Urothelium cell line (cell line): ENCODE data around the gene SLC39A13.

Experiments
- DNase-seq: peaks from one replicate; pipeline ENCODE4 v3.0.0; 2011; ENCODE audit warnings: low spot score, mixed read lengths
- FAIRE-seq: peaks from 2 replicates; lab custom pipeline; 2011; peaks lifted over from hg19 to GRCh38; lab: Jason Lieb, UNC

SLC39A13 gene

DNA sequence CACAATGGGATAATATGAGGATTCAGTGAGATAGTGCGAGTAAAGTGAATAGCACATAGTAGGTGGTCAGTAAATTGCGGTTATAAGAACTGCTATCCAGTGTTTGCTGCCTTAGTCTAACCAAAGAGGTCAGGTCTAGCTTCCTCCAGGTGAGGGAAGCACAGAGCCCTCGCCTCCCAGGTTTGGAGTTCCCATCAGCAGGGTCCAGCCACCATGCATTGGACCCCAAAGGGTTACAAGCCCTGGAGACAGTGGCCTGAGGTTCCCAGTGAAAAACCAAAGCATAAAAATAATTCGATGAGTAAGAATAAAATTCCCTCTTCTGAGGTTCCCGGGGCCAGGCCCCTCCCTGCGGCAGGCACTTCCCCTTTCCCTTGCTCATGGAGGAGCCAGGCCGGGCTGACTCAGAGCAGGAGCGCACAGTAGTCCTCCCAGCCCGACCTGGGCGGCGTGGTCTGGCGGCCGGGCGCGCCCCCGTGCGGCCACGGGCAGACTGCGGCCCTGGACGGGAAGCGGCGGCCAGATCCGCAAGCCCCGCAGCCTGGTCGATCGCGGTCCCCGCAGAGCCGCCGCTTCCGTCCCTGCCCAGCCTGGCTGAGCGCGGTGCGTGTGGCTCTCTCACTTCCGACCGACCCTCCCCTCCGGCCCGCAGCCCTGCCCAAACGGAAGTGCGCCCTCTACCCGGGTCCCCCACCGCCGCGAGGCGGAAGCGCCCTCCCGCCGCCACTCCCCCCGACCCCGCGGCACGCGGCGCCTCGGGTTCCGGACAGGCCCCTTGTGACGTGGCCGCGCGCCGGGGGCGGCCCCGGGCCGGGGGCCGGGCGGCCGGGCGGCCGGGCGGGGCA, at the start of gene SLC39A13:
SLC39A13 (plus strand) TSS at position 845 of the 845 bp plus-strand sequence. CDS start 1,505 bp downstream, outside the sequence.
- FAIRE-seq (peak; percentile 86), DNase-seq (peak; percentile 98)

DNA sequence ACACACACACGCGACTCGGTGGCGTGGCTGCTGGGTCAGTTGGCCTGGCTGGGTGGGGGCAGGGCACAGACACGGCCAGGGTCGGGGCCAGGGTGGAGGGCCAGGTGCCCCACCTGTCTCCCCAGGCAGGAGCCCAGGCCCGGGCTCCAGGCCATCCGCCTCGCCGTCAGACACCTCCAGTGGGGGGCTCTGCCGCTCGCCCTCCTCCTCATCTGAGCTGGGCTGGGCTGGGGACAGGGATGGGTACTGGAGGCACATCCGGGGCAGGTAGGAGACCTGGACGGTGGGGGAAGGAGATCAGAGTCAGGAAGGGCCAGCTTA, 49.7 kb upstream of the SLC39A13 start:
- DNase-seq (no peak), FAIRE-seq (no peak)

DNA sequence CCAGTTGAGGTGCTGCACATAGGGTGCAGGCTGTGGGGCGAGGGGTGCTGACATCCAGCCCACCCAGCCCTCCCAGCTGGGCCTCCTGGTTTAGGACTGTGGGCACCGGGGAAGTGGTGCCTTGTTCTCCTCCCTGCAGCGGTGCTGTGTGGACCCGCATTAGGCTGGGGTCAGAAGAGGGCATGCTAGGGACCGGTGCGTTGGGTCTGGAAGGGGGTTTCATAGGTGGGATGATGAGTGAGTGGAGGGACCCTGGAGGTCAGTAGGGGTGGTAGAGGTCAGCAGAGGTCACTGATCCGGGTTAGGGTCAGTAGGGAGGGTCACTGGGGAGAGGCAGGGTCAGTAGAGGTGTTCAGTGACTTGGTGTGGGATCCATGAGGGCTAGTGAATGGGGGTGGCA, 49.2 kb upstream of the SLC39A13 start:
- no peak for DNase-seq
- FAIRE-seq = no peak

GRCh38 chr11:47359586-47359985, 48.8 kb upstream of the SLC39A13 start:
- FAIRE-seq (no peak), DNase-seq (no peak)

DNA sequence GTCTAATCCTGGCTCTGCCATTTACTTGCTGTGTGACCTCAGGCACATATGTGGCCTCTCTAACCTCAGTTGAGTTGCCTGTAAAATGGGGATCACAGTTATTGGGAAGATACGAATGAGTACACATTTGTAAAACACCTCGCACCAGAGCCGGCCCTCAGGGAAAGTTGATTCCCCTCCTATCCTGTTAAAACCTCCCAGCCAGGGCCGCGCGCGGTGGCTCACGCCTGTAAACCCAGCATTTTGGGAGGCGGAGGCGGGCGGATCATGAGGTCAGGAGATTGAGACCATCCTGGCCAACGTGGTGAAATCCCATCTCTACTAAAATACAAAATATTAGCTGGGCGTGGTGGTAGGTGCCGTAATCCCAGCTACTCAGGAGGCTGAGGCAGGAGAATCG, 48.0 kb upstream of the SLC39A13 start:
- FAIRE-seq (no peak), DNase-seq (no peak)

DNA sequence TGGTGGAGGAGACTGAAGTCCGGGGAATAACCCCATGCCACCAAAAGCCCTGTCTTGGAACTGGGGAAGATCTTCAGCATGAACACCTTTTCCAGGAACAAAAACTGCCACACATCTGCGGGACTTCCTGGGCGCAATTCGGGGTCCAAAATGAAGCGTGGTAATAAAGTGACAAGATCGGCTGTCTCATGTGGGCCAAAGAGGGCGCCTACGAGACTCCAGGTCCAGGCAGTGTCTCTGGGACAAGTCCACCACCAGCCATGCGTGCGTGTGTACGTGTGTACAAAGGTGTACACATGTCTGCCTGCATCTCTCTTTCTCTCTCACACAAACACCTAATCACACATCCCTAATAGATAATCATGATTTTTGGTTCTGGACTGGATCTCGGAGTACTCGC, 47.0 kb upstream of the SLC39A13 start:
- DNase-seq (no peak), FAIRE-seq (no peak)

GRCh38 chr11:47366020-47366490, 42.3 kb upstream of the SLC39A13 start:
- FAIRE-seq (no peak), DNase-seq (no peak)

DNA sequence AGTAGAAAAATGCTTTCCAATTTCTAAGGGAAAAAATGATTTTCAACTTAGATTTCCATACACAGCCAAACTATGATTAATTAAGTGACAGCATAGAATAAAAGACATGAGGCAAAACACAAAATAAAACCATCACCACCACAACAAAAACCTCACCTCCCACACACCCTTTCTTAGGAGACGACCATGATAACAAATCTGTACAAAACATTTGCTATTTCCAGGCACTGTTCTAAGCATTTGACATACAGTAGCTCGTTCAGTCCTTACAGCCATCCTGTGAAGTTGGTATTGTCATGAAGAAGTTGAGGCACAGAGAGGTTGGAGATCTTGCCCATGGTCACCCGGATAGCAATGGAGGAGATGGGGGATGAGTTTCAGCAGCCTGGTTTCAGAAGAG, 38.7 kb upstream of the SLC39A13 start:
- FAIRE-seq (no peak), DNase-seq (no peak)

- DNase-seq = no peak
- FAIRE-seq = no peak
Observed at GRCh38 chr11:47372422-47372821, 36.0 kb upstream of the SLC39A13 start.

- FAIRE-seq (no peak), DNase-seq (peak; percentile 89)
Observed at GRCh38 chr11:47373876-47374719, 34.3 kb upstream of the SLC39A13 start.

- DNase-seq (no peak), FAIRE-seq (no peak)
Observed at GRCh38 chr11:47374720-47375019, 33.7 kb upstream of the SLC39A13 start.

DNA sequence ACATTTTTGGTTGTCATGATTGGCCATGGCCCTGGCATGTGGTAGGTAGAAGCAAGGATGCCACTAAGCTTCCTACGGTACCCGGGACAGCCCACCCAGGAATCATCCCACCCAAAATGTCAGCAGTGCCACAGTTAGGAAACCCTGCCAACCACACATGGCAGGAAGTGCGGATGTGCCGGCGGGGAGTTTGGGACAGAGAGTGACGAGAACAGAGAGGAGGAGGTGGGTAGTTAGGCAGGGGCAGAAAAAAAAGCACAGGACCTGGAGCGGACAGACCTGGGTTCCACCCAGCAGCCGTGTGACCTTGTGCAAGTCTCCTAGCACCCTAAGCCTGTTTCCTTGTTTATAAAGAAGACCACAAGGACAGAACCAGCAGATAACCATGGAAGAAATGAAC, 33.4 kb upstream of the SLC39A13 start:
- DNase-seq = no peak
- no peak for FAIRE-seq

DNA sequence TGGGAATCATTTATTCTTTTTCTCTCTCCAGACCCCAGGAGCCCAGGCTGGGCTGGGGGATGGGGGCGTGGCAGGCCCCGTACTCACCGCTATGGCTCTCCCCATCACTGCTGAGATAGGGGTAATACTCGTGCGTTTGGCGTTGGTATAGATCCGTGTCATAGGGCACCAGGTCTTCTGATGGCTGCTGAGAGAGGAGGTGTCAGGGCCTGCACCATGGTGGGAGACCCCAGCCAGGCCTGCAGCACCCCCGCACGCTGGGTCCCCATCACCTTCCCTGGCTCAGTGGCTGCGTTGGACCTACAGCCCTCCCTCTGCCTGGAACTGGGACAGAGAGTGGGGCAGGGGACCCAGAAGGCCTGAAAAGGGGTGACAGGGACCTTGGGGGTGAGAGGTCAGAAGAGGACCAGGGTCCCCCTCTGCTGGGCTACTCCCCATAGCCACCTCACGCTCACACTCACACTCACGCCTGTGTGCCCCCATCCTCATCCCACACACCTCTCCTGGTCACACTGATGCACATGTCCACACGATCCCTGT, 32.8 kb upstream of the SLC39A13 start:
- no peak for DNase-seq
- FAIRE-seq = peak; percentile 52

DNA sequence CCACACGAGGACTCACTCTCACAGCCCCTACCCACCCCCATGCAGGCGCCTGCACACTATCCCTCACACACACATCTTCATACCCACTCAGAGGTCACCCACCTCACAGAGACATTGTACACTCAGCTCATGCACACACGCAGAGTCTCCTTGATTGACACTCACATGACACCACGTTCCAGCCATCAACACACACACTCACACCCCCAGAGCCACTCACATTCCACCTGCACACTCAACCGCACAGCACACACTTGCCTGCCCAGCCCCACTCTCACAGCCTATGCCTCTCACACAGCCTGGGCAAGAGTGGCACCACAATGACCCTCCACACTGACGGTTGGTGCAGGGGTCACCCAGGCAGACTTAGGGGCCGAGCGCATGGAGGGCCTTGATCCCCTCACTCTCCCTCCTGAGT, 32.3 kb upstream of the SLC39A13 start:
- DNase-seq (no peak), FAIRE-seq (no peak)

- no peak for DNase-seq
- peak; percentile 44 for FAIRE-seq
Observed at GRCh38 chr11:47376525-47377371, 31.6 kb upstream of the SLC39A13 start.

DNA sequence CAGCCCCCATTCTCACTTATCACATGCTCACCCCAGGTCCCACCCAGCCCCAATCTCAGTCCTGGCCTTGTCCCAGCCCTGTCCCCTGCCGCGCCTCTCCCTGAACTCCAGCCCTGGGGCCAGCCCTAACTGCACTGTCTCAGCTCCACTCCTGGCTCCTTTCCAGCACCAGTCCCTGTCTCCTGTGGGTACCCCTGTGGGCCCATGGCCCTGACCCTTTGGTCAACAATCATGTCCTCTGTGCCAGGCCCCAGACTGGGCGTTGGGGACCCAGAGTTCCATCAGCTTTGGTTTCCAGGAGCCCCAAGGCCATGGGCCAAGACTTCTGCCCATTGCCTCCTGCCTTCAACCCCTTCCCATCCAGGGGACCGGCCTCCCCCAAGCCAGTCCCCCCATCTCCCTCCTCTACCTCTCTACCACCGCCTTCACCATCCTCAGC, 30.8 kb upstream of the SLC39A13 start:
- no peak for DNase-seq
- FAIRE-seq = no peak

- no peak for FAIRE-seq
- DNase-seq = no peak
Observed at GRCh38 chr11:47378010-47378835, 30.2 kb upstream of the SLC39A13 start, which contains the start of gene SPI1. TSS of gene SPI1 (minus strand) at chr11:47378547. CDS start at chr11:47378353, 194 bp downstream.

DNA sequence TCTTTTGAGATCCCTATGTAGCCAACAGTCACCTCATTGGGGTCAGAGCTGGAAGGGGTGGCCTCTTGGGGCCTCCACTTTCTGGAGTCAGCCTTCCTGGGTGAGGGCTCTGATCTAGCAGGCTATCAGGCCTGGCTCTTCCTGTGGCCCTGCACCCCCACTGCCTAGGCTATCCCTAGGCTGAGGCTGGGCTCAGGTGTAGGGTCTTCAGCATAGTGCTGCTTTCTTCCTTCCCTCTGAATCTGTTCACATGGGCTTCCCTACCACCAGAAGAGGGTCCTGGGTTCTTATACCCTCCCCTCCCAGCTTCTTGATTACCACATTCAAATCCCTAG, 29.6 kb upstream of the SLC39A13 start:
- no peak for DNase-seq
- no peak for FAIRE-seq

DNA sequence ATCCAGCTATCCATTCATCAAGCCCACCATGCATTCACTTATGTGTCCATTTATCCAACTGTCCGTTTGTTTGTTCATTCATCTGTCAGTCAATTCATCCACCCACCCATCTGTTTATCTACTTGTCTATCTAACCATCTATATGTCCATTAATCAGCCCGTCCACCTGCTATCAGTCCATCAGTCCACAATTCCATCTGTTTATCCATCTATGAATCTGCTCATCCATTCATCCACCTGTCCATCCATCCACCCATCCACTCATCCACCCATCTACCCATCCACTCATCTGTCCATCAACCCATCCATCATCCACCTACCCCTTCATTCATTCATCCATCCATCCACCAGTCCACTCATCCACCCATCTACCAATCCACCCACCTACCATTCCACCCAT, 29.1 kb upstream of the SLC39A13 start:
- no peak for FAIRE-seq

DNA sequence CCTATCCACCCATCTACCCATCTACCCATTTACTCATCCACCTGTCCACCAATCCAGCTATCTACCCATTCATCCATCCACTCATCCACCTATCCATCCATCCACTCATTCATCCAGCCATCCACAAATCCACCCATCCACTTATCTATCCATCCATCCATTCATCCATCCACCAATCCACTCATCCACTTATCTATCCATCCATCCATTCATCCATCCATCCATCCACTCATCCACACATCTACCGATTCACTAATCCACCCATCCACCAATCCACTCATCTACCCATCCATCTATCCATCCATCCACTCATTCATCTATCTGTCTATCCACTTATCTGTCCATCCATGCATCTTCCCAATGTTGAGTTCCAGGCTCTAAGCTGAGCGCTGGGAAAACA, 28.3 kb upstream of the SLC39A13 start:
- DNase-seq (no peak), FAIRE-seq (peak; percentile 40)

More for the DNA sequence above, 29.1 kb upstream of the SLC39A13 start:
- DNase-seq = no peak
